B cell (primary cell): ENCODE data around the gene JKAMP. TPM values are rescaled to one million over a fixed set of nuclear protein-coding genes. Genes with fewer than 3 reads are reported as not detected.

Source experiments
- ATAC-seq: fragments of 200-7000 bp; cut with Tn5 transposase; one replicate; pipeline ENCODE4 v1.10.0; 2021; ENCODE audit warnings: low read depth, mild to moderate bottlenecking, moderate number of reproducible peaks, moderate library complexity
- CTCF ChIA-PET: fragments of 350-600 bp; sonication (Branson Sonifier 250); formaldehyde crosslinking; loops from one replicate; lab custom pipeline; 2021; ENCODE audit warnings: antibody characterized with exemption, inconsistent platforms; lab: Charles Lee
- POLR2A ChIA-PET: fragments of 350-600 bp; sonication (Branson Sonifier 250); formaldehyde crosslinking; loops from one replicate; lab custom pipeline; 2021; ENCODE audit warnings: antibody characterized with exemption; lab: Charles Lee
- DNase-seq: peaks from one replicate; pipeline ENCODE4 v3.0.0; 2013
- H2AFZ ChIP-seq: 2 replicates; pipeline ENCODE4 v1.6.1; 2012; ENCODE audit warnings: mild to moderate bottlenecking, low read depth, low read length; ENCODE audit not compliant: insufficient read depth, poor library complexity, severe bottlenecking
- H3K27ac ChIP-seq, 2 donors: 1 replicate in 1 of 2; 2 replicates in 1 of 2; pipeline ENCODE4 v1.5.1; 2012 to 2013; ENCODE audit warnings: low read length in 2 of 2, mild to moderate bottlenecking in 2 of 2, moderate library complexity in 1 of 2
- H3K27me3 ChIP-seq, 4 experiments: fragments of 200-600 bp in 1 of 4; sonication (generic) in 1 of 4; replicated peaks in 1 of 4; 1 replicate in 2 of 4; 2 replicates in 2 of 4; pipeline versions ENCODE4 v1.6.1 to v1.7.0; 2013 to 2016; ENCODE audit warnings: low read length in 3 of 4, mild to moderate bottlenecking in 2 of 4, mixed read lengths in 1 of 4, moderate library complexity in 1 of 4; ENCODE audit not compliant: insufficient read depth in 4 of 4, control insufficient read depth in 3 of 4; ENCODE audit errors: control extremely low read depth in 1 of 4
- H3K36me3 ChIP-seq, 2 experiments: replicated peaks in 1 of 2; 1 replicate in 1 of 2; 2 replicates in 1 of 2; pipeline versions ENCODE4 v1.6.1 to v1.7.1; 2013; ENCODE audit warnings: low read length in 1 of 2; ENCODE audit not compliant: insufficient read depth in 2 of 2, control insufficient read depth in 1 of 2; ENCODE audit errors: control extremely low read depth in 1 of 2, extremely low read depth in 1 of 2
- H3K4me1 ChIP-seq, 2 donors: fragments of 200-600 bp in 1 of 2; sonication (generic) in 1 of 2; 1 replicate in 1 of 2; 2 replicates in 1 of 2; pipeline versions ENCODE4 v1.5.1 to v1.6.1; 2013 to 2017; ENCODE audit warnings: low read length in 2 of 2; ENCODE audit not compliant: control insufficient read depth in 2 of 2, insufficient read depth in 2 of 2
- H3K4me2 ChIP-seq: replicated peaks from 2 replicates; pipeline ENCODE3; 2012; ENCODE audit warnings: mild to moderate bottlenecking, low read depth, low read length; ENCODE audit not compliant: poor library complexity, severe bottlenecking
- H3K4me3 ChIP-seq, 5 experiments: fragments of 200-600 bp in 1 of 5; sonication (generic) in 1 of 5; 1 replicate in 3 of 5; 2 replicates in 2 of 5; pipeline versions ENCODE4 v1.5.1 to v1.7.0; 2011 to 2016; ENCODE audit warnings: low read length in 4 of 5, mild to moderate bottlenecking in 4 of 5, low read depth in 2 of 5, control low read depth in 1 of 5, moderate library complexity in 1 of 5; ENCODE audit not compliant: insufficient read depth in 1 of 5; ENCODE audit errors: control extremely low read depth in 1 of 5, extremely low read depth in 1 of 5
- H3K79me2 ChIP-seq: fragments of 200-600 bp; sonication (generic); one replicate; pipeline ENCODE4 v1.6.0; 2016; ENCODE audit warnings: low read length; ENCODE audit not compliant: control insufficient read depth, insufficient read depth
- H3K9ac ChIP-seq: fragments of 200-600 bp; sonication (generic); 2 replicates; pipeline ENCODE4 v1.6.1; 2017; ENCODE audit warnings: mild to moderate bottlenecking, low read length, moderate library complexity
- H3K9me3 ChIP-seq, 3 donors: one replicate each; pipeline versions ENCODE4 v1.6.1 to v1.7.1; 2013; ENCODE audit warnings: low read length in 2 of 3; ENCODE audit not compliant: control insufficient read depth in 2 of 3, insufficient read depth in 1 of 3; ENCODE audit errors: control extremely low read depth in 1 of 3
- H4K20me1 ChIP-seq: 2 replicates; pipeline ENCODE4 v1.6.0; 2012; ENCODE audit warnings: mild to moderate bottlenecking, low read length; ENCODE audit not compliant: insufficient read depth, control insufficient read depth, poor library complexity, severe bottlenecking
- H3K27ac Mint-ChIP-seq: one replicate; pipeline ENCODE4 v1.8.0; 2021; ENCODE audit warnings: mixed read lengths
- H3K27me3 Mint-ChIP-seq: one replicate; pipeline ENCODE4 v1.8.0; 2021; ENCODE audit warnings: mixed read lengths
- H3K4me1 Mint-ChIP-seq: one replicate; pipeline ENCODE4 v1.8.0; 2021; ENCODE audit warnings: mixed read lengths
- H3K4me3 Mint-ChIP-seq: one replicate; pipeline ENCODE4 v1.8.0; 2021; ENCODE audit warnings: mixed read lengths
- H3K9me3 Mint-ChIP-seq: one replicate; pipeline ENCODE4 v1.8.0; 2022; ENCODE audit warnings: mixed read lengths; ENCODE audit not compliant: insufficient read depth
- EZH2 ChIP-seq: IDR thresholded peaks from 2 replicates; pipeline ENCODE4 v1.6.1; 2012; ENCODE audit warnings: borderline replicate concordance, low read depth, mild to moderate bottlenecking, moderate library complexity, low read length; ENCODE audit not compliant: insufficient read depth, poor library complexity, severe bottlenecking
- WGBS: methylation state at CpG from one replicate; pipeline ENCODE4 v1.1.5; 2013; ENCODE audit warnings: missing lambda C conversion rate; ENCODE audit not compliant: insufficient coverage; 5-methylcytosine and 5-hydroxymethylcytosine counted together
- intact Hi-C: fragments of 100-400 bp; cut with micrococcal nuclease; formaldehyde crosslinking; loops from one replicate; pipeline ENCODE4 v1.10.0; 2022
- polyA plus RNA-seq: library from polyadenylated mRNA; depleted of rRNA; stranded (reverse); fragments of >200 nt; gene quantifications from 2 replicates; pipeline ENCODE4 v1.2.3, GENCODE V29; 2012
- total RNA-seq, 2 donors: library from RNA; stranded (reverse); fragments of 120-200 nt in 1 of 2; gene quantifications; 1 replicate in 1 of 2; 2 replicates in 1 of 2; pipeline versions ENCODE4 v1.2.3 to v1.2.4, GENCODE V29; 2013 to 2022
- TF ChIP-seq, protein P1 (sequence below): fragments of 200-600 bp; IDR thresholded peaks from one replicate; pipeline ENCODE4 v1.8.0; 2022; ENCODE audit warnings: antibody characterized with exemption, mild to moderate bottlenecking

The JKAMP gene
- total and polyA plus RNA-seq, 2 donors (not counting 1 experiment from before 2014, with no cell fraction given) = 30.3 to 32.3 TPM

DNA sequence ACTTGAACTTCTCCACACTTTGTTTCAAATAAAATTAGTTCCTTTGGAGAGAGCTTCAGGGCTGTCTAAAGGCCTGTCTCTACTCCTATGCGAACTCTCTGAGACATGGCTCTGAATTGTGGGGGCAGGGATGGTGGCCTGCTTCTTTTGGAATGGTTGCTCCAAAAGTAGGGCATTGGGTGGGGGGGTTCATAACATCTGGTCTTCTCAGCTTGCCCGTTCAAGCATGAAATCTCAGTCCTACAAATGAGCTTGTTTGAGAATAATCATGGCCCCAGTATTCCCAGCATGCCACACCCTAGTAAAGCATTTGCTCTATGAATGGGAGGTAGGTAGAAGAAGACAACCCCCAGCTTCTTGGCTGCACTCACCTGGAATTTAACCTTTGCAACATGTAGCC, 25.8 kb upstream of the JKAMP start:
- H3K4me1 ChIP-seq = peaks cover 0 to under 1% of the 10 kb centered on the region in 2 donors
- ATAC-seq (no peak), DNase-seq (no peak)
- no peak overlapping the region for H3K27ac ChIP-seq
- intact Hi-C loops = no loop called here
- H3K4me3 ChIP-seq = no peak overlapping the region
- peaks cover 3% of the 10 kb centered on the region for H3K4me1 Mint-ChIP-seq
- ChIA-PET POLR2A (no interaction called here), CTCF (interaction anchor here (1.1 to 1.7 kb wide), 2 partner anchors 15 to 892 kb away, joined by 3 to 8 read pairs; no protein-coding TSS in a partner anchor)
- H3K79me2 ChIP-seq = no peaks in the 10 kb centered on the region
- H3K4me2 ChIP-seq = no peak overlapping the region
- no peaks in the 10 kb centered on the region for H3K9me3 Mint-ChIP-seq
- no peaks in the 10 kb centered on the region for H3K9me3 ChIP-seq
- H4K20me1 ChIP-seq = no peaks in the 10 kb centered on the region
- no peak overlapping the region for H2AFZ ChIP-seq
- H3K27me3 ChIP-seq = peaks cover 0 to 6% (median 2%) of the 10 kb centered on the region in 4 experiments
- WGBS = no CpG with 5 or more reads among the region's 2 CpGs
- no peaks in the 10 kb centered on the region for H3K36me3 ChIP-seq
- no peak overlapping the region for H3K4me3 Mint-ChIP-seq
- TF ChIP-seq, protein P1, sequence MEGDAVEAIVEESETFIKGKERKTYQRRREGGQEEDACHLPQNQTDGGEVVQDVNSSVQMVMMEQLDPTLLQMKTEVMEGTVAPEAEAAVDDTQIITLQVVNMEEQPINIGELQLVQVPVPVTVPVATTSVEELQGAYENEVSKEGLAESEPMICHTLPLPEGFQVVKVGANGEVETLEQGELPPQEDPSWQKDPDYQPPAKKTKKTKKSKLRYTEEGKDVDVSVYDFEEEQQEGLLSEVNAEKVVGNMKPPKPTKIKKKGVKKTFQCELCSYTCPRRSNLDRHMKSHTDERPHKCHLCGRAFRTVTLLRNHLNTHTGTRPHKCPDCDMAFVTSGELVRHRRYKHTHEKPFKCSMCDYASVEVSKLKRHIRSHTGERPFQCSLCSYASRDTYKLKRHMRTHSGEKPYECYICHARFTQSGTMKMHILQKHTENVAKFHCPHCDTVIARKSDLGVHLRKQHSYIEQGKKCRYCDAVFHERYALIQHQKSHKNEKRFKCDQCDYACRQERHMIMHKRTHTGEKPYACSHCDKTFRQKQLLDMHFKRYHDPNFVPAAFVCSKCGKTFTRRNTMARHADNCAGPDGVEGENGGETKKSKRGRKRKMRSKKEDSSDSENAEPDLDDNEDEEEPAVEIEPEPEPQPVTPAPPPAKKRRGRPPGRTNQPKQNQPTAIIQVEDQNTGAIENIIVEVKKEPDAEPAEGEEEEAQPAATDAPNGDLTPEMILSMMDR = no peak
- no peak for TF ChIP-seq EZH2
- H3K27ac Mint-ChIP-seq = no peak overlapping the region
- H3K9ac ChIP-seq = no peak overlapping the region
- H3K27me3 Mint-ChIP-seq = no peaks in the 10 kb centered on the region

DNA sequence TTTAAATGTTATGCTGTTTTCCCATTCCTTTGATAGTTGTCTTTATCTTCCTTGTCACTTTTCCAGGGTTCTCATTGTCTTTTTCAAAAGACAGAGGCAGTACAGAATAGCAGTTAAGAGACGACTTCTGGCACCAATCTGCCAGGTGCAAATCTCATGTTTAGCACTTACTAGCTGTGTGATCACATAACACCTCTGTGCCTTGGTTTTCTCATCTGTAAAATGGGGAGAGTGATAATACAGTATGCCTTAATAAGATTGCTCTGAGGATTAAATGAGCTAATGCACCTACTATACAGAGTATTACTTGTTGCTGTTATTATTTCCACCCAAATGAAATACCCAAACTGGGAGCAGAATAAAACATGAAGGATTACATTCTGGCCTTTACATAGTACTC, 23.9 kb upstream of the JKAMP start:
- Mint-ChIP-seq H3K4me1 (peaks cover 14% of the 10 kb centered on the region), H3K9me3 (no peaks in the 10 kb centered on the region), H3K27ac (no peak overlapping the region), H3K4me3 (no peak overlapping the region), H3K27me3 (no peaks in the 10 kb centered on the region)
- H3K9me3 ChIP-seq = no peaks in the 10 kb centered on the region
- H3K36me3 ChIP-seq = no peaks in the 10 kb centered on the region
- ATAC-seq (no peak), DNase-seq (no peak)
- no peak overlapping the region for H3K9ac ChIP-seq
- TF ChIP-seq EZH2 = no peak
- TF ChIP-seq, protein P1 = no peak
- ChIA-PET CTCF (no interaction called here), POLR2A (no interaction called here)
- H3K4me1 ChIP-seq = peaks cover 8 to 10% of the 10 kb centered on the region in 2 donors
- no peaks in the 10 kb centered on the region for H4K20me1 ChIP-seq
- peaks cover 0 to 6% (median 6%) of the 10 kb centered on the region in 4 experiments for H3K27me3 ChIP-seq
- no peak overlapping the region for H3K27ac ChIP-seq
- intact Hi-C loops = loop anchor here (5.0 kb wide), 1 partner anchor 823 kb away; the partner anchor contains the start of gene DACT1
- WGBS = no CpG with 5 or more reads among the region's 1 CpG
- H2AFZ ChIP-seq = no peak overlapping the region
- H3K4me3 ChIP-seq = no peak overlapping the region
- H3K4me2 ChIP-seq = no peak overlapping the region
- H3K79me2 ChIP-seq = no peaks in the 10 kb centered on the region
